Inflammatory macrophage treated with lipopolysaccharide for 4 hours (primary cell): ENCODE results near the gene ADCY10.
A peak's percentile ranks its signal among the peaks of the same experiment; 100 is the strongest.

ENCODE experiments used
- DNase-seq: peaks from one replicate; pipeline ENCODE4 v3.0.0-alpha.2; 2020

The ADCY10 gene

GRCh38 chr1:167773516-167773915, 140.4 kb downstream of the ADCY10 start:
- no peak for DNase-seq

DNA sequence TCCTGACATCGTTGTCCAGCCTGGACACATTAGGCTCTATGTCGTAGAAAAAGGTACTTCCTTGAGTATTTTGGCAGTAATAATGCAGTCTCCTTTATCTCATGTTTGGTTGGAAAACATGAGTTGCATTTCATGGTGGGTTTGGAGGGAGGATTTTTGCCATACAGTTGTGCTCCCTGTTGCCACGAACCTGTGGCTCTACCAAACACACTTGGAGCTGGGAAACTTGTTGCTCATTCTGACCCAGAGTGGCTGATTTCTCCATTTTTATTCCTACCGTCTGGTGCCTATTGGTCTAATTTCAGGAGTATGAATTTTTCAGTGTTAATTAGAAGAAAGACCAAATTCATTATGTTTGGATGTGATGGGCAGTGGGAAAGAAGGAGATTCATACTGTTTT, 141.5 kb downstream of the ADCY10 start:
- DNase-seq, result no peak

- no peak for DNase-seq
Observed at GRCh38 chr1:167770127-167770526, 143.8 kb downstream of the ADCY10 start.

GRCh38 chr1:167767761-167768160, 146.2 kb downstream of the ADCY10 start:
- DNase-seq, result peak; percentile 56

DNA sequence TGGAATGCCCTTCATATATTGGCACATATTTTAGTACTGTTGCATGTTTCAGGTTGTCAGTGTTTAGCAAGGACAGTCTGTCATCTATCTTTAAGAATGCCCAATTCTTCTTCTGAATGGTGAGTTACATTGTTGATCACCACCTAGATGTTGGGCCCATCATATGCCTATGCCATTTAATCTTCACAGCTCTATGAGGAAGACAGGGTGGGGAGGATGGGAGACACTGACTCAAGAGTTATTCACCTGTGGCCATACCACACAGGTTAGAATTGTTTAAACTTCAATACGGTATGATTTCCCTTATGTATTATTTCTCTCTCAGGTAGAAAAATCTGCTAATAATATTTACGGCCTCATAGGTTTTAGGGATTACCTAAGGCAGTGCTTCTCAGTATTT, 147.4 kb downstream of the ADCY10 start:
- no peak for DNase-seq

DNA sequence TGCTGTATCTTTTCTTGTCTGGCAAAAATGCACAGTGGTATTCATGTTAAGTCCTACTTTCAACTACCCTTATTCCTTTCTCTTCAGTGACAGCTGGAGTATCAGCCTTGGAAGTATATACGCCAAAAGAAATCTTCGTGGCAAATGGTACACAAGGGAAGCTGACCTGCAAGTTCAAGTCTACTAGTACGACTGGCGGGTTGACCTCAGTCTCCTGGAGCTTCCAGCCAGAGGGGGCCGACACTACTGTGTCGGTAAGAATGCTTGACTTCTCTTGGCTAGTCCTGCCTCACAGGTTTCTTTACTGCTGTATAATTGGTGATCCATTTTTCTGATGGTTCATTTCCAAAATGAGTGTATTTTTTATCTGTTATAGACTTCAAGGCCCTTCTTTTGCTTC, 148.4 kb downstream of the ADCY10 start:
- DNase-seq, result no peak

GRCh38 chr1:167764458-167765330, 149.2 kb downstream of the ADCY10 start:
- DNase-seq, result no peak

DNA sequence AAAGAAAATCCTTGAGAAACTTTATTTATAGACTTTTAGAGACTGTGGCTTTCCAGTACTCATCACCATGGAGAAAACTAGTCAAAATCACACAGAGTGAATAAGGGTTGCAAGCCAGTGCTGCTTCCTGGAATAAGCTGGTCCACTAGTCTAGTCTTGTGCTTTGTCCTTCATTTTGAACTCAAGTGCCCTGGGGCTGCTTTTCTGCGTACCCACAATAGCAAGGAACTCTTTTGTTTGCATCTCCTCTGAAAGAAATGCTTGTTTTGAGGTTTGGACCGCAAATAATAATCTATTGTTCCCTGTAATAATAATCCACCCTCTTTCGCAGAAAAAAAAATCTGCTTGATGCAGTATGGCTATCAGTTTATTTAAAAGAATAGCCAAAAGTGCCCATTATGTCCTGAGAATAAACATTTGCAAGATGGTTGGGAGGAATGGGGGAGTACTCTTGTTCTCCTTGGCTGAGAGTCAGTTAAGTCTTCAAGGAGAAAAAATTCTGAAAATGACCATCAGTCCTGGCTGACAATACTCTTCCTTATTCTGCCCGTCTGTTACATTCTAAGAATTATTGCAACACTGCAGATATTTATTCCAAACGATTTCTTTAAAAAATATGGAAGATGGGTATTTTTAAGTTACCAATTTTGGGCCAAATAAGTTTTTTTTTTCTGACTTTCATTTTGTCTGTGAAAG, 150.3 kb downstream of the ADCY10 start:
- no peak for DNase-seq

GRCh38 chr1:167762061-167762746, 151.7 kb downstream of the ADCY10 start:
- no peak for DNase-seq

- DNase-seq, result peak; percentile 68
Observed at GRCh38 chr1:167761400-167761799, 152.5 kb downstream of the ADCY10 start.
